NCI-H345 treated with DMSO at 0.1 percent for 48 hours (cell line): ENCODE measurements around the gene TRIM3.

Experiments
- DNase-seq: peaks from one replicate; lab custom pipeline; 2025; ENCODE audit not compliant: unreplicated experiment; lab: John Stamatoyannopoulos, UW

Gene TRIM3

GRCh38 chr11:6404342-6405051, 69.2 kb downstream of the TRIM3 start:
- no peak for DNase-seq

GRCh38 chr11:6403539-6403938, 70.2 kb downstream of the TRIM3 start:
- DNase-seq, result no peak

GRCh38 chr11:6402561-6402981, 71.2 kb downstream of the TRIM3 start:
- no peak for DNase-seq

GRCh38 chr11:6402061-6402470, 71.7 kb downstream of the TRIM3 start:
- no peak for DNase-seq

GRCh38 chr11:6401464-6401863, 72.3 kb downstream of the TRIM3 start:
- no peak for DNase-seq

GRCh38 chr11:6400431-6401345, 73.1 kb downstream of the TRIM3 start:
- DNase-seq, result no peak
